Adipose tissue (tissue), 3 donors: Measurements from ENCODE around the gene RDH5. TPM values are rescaled to one million over a fixed set of nuclear protein-coding genes. Genes with fewer than 3 reads are reported as not detected.
A peak's percentile ranks its signal among the peaks of the same experiment; 100 is the strongest.

Source experiments
- H3K27ac ChIP-seq: one replicate; pipeline ENCODE4 v1.5.1; 2013; ENCODE audit warnings: low read depth, low read length
- WGBS, 3 donors: extraction: QIAGEN DNeasy Blood & Tissue Kit; methylation state at CpG; one replicate each; pipeline ENCODE4 v1.1.7; 2013; 5-methylcytosine and 5-hydroxymethylcytosine counted together
- polyA plus RNA-seq, 3 donors: library from polyadenylated mRNA; stranded (reverse); fragments of 200-250 nt; gene quantifications; one replicate each; pipeline ENCODE4 v1.2.3, GENCODE V29; 2013
- donor health status: healthy with polysubstance abuse.
- donor health status: Bipolar disorder and iron deficiency.
- donor health status: healthy.

Gene RDH5
- polyA plus RNA-seq, 3 donors, result 9.1 to 172 (median 48.9) TPM

- H3K27ac ChIP-seq, result no peak overlapping the region
- WGBS, 3 donors, result 95 to 96% (median 96%) methylated on average over 7 of the region's 7 CpGs
These were observed 26.0 kb upstream of the RDH5 start for GRCh38 chr12:55694188-55694515.

GRCh38 chr12:55694651-55695050 is 25.5 kb upstream of the RDH5 start:
- 92 to 97% (median 94%) methylated on average over 4 of the region's 4 CpGs for WGBS, 3 donors
- H3K27ac ChIP-seq, result no peak overlapping the region

DNA sequence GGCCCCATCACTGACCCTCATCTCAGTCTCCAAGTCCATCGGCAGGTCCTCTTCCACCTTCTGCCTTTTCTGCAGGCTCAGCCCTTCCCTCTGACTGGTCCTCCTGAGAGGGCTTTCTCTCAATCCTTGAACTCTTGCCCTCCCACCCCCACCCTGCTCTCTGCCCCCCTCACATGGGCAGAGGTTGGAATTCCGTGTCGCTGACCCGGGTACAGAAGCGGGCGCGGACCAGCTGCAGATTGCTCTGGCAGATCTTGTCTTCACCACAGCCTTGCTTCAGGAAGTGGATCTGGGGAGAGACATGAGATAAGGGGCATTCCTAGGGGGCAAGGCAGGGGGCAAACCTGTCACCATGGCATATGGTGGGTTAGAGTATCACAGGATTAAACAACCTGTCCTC is 24.8 kb upstream of the RDH5 start:
- WGBS, 3 donors, result 75 to 82% (median 76%) methylated on average over 7 of the region's 7 CpGs
- no peak overlapping the region for H3K27ac ChIP-seq

- no peak overlapping the region for H3K27ac ChIP-seq
- 84 to 92% (median 92%) methylated on average over 6 of the region's 6 CpGs for WGBS, 3 donors
These were observed 24.1 kb upstream of the RDH5 start for GRCh38 chr12:55696141-55696540.

GRCh38 chr12:55696796-55697462 is 23.3 kb upstream of the RDH5 start:
- WGBS, 3 donors, result 78 to 86% (median 84%) methylated on average over 19 of the region's 19 CpGs
- H3K27ac ChIP-seq, result no peak overlapping the region

GRCh38 chr12:55697686-55698085 is 22.5 kb upstream of the RDH5 start:
- H3K27ac ChIP-seq, result no peak overlapping the region
- WGBS, 3 donors, result 83 to 92% (median 85%) methylated on average over 7 of the region's 7 CpGs

DNA sequence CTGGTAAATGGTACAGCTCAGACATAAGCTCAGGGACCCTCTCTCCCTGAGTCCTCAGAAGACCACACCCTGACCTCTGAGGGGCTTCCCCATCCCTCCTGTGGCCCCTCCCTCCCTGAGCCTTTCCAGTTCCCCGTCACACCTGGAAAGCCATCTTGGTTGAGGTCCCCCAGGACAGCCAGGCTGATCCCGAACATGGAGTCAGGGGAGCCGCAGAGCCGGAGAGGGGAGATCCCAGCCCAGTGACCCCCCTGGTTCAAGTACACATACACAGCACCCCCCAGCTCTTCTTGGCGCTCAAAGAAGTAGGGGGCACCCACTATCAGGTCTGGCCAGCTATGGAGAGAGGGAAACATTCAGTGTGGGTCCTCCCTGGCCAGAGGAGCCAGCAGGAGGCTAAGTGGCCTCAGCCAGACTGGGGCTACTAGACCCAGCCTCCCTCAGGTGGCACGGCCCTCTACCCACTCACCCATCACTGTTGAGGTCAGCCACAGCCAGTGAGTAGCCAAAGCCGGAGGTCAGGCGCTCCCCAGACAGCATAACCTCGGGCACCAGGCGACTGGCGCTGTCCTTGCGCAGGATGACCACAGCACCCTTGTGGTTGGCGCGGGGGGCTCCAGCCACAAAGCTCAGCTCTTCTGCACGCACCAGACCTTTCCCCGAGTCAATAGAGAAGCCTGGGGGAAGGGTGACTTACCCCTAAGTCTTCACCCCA is 21.8 kb upstream of the RDH5 start:
- 89 to 93% (median 89%) methylated on average over 16 of the region's 16 CpGs for WGBS, 3 donors
- no peak overlapping the region for H3K27ac ChIP-seq

DNA sequence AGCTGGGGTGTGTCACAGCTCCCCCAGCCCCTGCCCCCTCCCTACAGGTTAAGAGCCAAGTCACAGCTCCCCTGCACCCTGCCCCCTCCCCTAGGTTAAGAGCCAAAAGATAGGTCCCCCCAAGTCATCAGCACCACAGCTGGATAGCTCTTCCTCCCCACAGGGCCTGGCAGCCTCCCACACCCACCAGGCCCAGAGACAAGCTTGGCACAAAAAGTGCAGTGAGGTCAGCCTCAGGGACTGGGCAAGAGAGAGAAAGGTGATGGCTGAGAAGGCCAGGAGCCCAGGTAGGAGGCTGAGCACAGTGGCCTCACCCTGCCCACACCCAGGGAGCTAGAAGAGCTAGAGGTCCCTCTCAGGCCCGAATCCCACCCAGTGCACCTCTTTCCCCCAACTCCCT is 21.2 kb upstream of the RDH5 start:
- H3K27ac ChIP-seq, result no peak overlapping the region
- WGBS, 3 donors, result 75 to 88% (median 80%) methylated on average over 1 of the region's 1 CpG

- 67 to 84% (median 80%) methylated on average over 5 of the region's 5 CpGs for WGBS, 3 donors
- H3K27ac ChIP-seq, result no peak overlapping the region
These were observed 20.6 kb upstream of the RDH5 start for GRCh38 chr12:55699471-55700055.

DNA sequence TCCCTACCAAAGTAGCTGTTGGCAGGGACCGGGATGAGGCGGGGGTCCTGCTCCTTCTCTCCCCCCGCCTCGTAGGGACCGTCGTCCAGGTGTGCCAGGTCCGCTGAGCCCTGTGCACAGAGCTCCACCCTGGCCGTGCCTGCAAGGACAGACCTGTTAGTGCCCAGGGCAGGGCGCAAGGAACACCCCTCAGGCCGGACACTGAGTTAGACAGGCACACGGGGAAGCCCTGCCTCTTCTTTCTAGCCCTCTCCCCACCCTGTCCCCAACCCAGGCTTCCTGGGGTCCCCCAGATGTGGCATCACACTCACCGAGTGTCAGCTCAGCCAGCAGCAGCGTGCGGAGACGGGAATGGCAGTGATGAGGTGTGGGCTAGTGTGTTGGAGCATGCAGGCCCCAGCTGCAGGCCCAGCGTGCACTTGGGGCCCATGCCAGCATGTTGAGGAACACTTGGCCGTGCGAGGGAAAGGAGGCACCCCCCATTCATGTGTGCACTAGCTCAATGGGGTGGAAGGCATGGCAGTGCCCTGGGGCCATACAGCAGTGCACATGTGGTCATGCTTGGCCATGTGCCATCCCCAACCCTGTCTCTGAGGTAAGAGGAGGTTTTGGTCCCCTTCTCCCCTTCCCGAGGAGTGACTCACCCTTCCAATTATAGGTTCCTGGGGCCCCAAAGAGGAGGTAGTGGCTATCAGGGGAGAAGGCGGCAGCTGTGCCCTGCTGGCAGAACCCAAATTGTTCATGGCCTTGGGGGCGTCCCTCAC is 19.8 kb upstream of the RDH5 start:
- H3K27ac ChIP-seq, result no peak overlapping the region
- WGBS, 3 donors, result 76 to 88% (median 81%) methylated on average over 17 to 21 of the region's 21 CpGs

DNA sequence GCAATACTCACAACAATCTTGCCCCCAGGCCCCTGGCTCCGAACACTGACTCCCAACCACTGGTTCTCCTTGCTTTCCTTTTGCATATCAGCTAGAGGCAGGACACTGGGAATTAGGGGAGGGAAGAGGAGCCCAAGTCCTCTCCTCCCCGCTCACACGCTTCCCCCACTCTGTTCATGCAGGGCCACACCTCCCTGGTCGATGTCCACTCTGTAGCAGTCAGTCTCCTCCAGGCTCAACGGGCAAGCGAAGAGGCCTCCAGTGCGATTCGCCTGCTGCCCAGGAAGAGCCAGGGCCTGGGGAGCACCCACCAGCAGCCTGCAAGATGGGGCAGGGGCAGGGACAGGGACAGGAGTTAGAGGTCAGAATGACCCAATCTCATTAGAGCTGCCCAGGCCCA is 17.3 kb upstream of the RDH5 start:
- WGBS, 3 donors, result 79 to 86% (median 84%) methylated on average over 8 of the region's 8 CpGs
- no peak overlapping the region for H3K27ac ChIP-seq

DNA sequence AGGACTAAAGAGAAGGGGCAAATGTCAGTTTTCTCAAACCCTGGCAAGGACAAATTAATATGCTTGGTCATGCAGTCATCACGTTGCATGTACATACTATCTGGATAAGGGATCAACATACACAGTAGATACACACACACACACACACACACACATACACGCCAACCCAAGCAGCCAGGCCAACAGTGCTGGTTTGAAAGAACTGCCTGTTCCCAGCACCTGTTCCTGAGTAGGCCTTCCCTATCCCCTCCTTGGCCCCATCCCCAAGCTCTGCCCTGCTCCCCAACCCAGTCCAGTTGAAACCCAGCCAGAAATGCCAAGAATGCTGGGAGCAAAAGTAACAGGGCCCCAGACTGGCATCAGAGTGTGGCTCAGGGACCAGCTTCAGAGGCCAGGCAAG is 16.9 kb upstream of the RDH5 start:
- H3K27ac ChIP-seq, result no peak overlapping the region
- 63 to 73% (median 68%) methylated on average over 2 of the region's 2 CpGs for WGBS, 3 donors

GRCh38 chr12:55703901-55704761 is 16.1 kb upstream of the RDH5 start:
- WGBS, 3 donors, result 68 to 80% (median 75%) methylated on average over 6 of the region's 6 CpGs
- H3K27ac ChIP-seq, result peak overlapping the region; percentile 2

DNA sequence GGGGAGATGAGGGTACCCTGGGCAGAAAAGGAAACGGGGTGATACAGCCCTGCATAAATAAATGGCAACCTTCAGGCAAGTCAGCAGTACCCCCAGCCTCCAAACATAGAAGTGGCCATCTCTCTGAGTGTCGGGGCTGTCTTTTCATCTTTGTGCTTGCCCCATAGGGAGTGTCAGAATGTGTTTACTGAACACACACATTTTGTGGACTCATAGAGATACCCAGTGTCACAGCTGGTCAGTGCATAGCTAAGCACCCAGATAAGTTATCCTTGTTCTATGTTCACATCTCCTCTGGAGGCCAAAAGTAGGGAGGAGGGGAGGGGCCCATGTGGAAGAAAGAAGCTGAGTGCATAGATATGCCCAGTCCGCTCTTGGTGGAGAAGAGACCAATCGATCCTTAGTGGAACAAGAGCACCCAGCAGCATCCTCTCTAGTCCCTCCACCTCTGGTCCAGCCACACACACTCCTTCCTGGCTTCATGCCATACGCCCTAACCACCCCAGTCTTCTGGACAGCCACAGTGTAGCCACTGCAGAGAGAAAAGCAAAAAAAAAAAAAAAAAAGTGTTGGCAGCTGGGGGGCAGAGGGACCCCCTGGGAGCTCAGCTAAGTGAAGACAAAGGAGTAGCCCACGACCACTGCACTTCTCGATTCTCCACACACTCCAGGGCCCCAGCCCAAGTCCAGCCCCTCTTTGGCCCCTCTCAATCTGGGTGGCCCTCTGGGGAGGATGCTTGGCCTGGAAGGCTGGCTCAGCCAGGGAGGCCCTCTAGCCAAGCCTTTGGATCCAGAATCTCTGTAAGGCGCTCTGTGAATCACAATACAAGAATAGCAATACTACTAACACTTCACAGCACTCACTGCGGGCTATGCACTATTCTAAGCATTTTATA is 15.1 kb upstream of the RDH5 start:
- WGBS, 3 donors, result 66 to 73% (median 71%) methylated on average over 9 of the region's 9 CpGs
- peak overlapping the region; percentile 2 for H3K27ac ChIP-seq

- no peak overlapping the region for H3K27ac ChIP-seq
- WGBS, 3 donors, result 42 to 50% (median 45%) methylated on average over 5 of the region's 5 CpGs
These were observed 14.3 kb upstream of the RDH5 start for GRCh38 chr12:55705782-55706402.

DNA sequence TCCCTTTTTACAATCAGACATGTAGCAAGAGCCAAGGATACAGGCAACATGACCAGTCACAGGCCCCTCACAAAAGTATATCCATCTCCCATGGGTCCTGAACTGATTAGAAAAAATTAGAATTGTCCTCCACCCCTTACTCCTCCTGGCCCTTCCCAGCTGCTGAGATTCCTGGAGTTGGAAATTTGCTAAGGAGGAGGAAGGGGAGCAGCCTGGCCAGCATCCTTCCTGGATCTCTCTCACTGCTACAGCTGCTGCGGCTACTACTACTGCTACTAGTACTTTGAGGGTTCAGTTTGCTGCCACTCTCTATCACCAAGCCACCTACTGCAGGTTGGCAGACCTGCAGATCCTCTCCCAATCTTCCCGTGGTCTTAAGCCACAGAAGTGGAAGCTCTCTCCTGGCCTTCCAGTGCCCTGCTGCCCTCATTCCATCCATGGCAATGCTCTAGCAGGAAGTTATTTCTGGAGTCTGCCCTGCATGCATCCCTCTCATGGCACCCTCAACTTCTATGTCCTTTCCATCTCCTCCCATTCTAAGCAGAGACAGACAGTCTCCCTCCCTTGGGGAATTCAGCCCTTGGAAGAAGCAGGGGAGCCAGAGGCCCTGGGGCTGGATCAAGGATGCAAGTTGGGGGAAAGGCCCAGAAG is 13.5 kb upstream of the RDH5 start:
- no peak overlapping the region for H3K27ac ChIP-seq
- 67 to 80% (median 71%) methylated on average over 2 of the region's 2 CpGs for WGBS, 3 donors
